Stimulated activated CD8-positive, alpha-beta memory T cell treated with anti-CD3 and anti-CD28 coated beads, Interleukin-15, amount 100 ng/mL, for 1 hour (primary cell): ENCODE data around the gene MED13L.

Source experiments
- DNase-seq: peaks from one replicate; pipeline ENCODE4 v3.0.0-alpha.2; 2020; ENCODE audit warnings: low read depth

MED13L gene

GRCh38 chr12:116128779-116129178 lies 148.7 kb downstream of the MED13L start:
- DNase-seq = no peak

GRCh38 chr12:116127859-116128258 lies 149.6 kb downstream of the MED13L start:
- no peak for DNase-seq

- no peak for DNase-seq
These were observed 150.9 kb downstream of the MED13L start for GRCh38 chr12:116126610-116127009.

- DNase-seq = no peak
These were observed 151.4 kb downstream of the MED13L start for GRCh38 chr12:116125956-116126566.

GRCh38 chr12:116125084-116125483 lies 152.4 kb downstream of the MED13L start:
- DNase-seq = no peak

GRCh38 chr12:116123451-116124258 lies 153.8 kb downstream of the MED13L start:
- DNase-seq = no peak

GRCh38 chr12:116122628-116123027 lies 154.9 kb downstream of the MED13L start:
- DNase-seq = no peak

GRCh38 chr12:116121453-116121871 lies 156.0 kb downstream of the MED13L start:
- no peak for DNase-seq

- DNase-seq = no peak
These were observed 160.7 kb downstream of the MED13L start for GRCh38 chr12:116116650-116117424.

GRCh38 chr12:116113398-116114130 lies 163.9 kb downstream of the MED13L start:
- DNase-seq = no peak

- no peak for DNase-seq
These were observed 170.6 kb downstream of the MED13L start for GRCh38 chr12:116106870-116107269.

GRCh38 chr12:116104167-116104767 lies 173.2 kb downstream of the MED13L start:
- no peak for DNase-seq

- no peak for DNase-seq
These were observed 175.5 kb downstream of the MED13L start for GRCh38 chr12:116101991-116102390.

- DNase-seq = no peak
These were observed 177.7 kb downstream of the MED13L start for GRCh38 chr12:116099652-116100432.

GRCh38 chr12:116096874-116097273 lies 180.6 kb downstream of the MED13L start:
- no peak for DNase-seq

GRCh38 chr12:116094475-116094874 lies 183.0 kb downstream of the MED13L start:
- DNase-seq = no peak

- no peak for DNase-seq
These were observed 183.6 kb downstream of the MED13L start for GRCh38 chr12:116093915-116094314.

- DNase-seq = no peak
These were observed 184.7 kb downstream of the MED13L start for GRCh38 chr12:116092776-116093175.

- DNase-seq = no peak
These were observed 185.3 kb downstream of the MED13L start for GRCh38 chr12:116092162-116092561.

- no peak for DNase-seq
These were observed 185.9 kb downstream of the MED13L start for GRCh38 chr12:116091579-116091978.

GRCh38 chr12:116090516-116090915 lies 187.0 kb downstream of the MED13L start:
- no peak for DNase-seq
